HL-60 (cell line): ENCODE results near the gene SCO1.

Experiments used
- DNase-seq, 2 experiments: peaks; one replicate each; pipeline ENCODE4 v3.0.0-alpha.2; 2010 to 2020; ENCODE audit warnings: low read depth in 1 of 2, low spot score in 1 of 2
- H3K27ac ChIP-seq: fragments of 250-450 bp; sonication (Bioruptor Pico); replicated peaks from 2 replicates; pipeline ENCODE4 v1.5.1; 2020; ENCODE audit warnings: mild to moderate bottlenecking, moderate library complexity
- H3K27me3 ChIP-seq: fragments of 250-450 bp; sonication (Bioruptor Pico); 2 replicates; pipeline ENCODE4 v1.5.1; 2021; ENCODE audit warnings: mild to moderate bottlenecking, moderate library complexity; ENCODE audit not compliant: insufficient read depth, poor library complexity, severe bottlenecking
- H3K4me3 ChIP-seq: replicated peaks from 2 replicates; pipeline ENCODE4 v1.5.1; 2011; ENCODE audit warnings: mild to moderate bottlenecking, control low read depth, low read length; ENCODE audit not compliant: insufficient read depth
- GABPA ChIP-seq: IDR thresholded peaks from 2 replicates; pipeline ENCODE4 v1.6.1; 2012; ENCODE audit warnings: low read depth
- POLR2AphosphoS5 ChIP-seq: IDR thresholded peaks from 2 replicates; pipeline ENCODE4 v1.6.1; 2012; ENCODE audit warnings: low read depth
- SPI1 ChIP-seq: IDR thresholded peaks from 2 replicates; pipeline ENCODE4 v1.6.1; 2012; ENCODE audit warnings: low read depth, mild to moderate bottlenecking, borderline replicate concordance
- TF ChIP-seq, protein P1 (sequence below): IDR thresholded peaks from 2 replicates; pipeline ENCODE4 v1.6.1; 2012; ENCODE audit warnings: low read depth; ENCODE audit not compliant: insufficient replicate concordance
- TF ChIP-seq, protein P2 (sequence below): IDR thresholded peaks from one replicate; pipeline ENCODE4 v1.5.1; 2011; ENCODE audit warnings: low read length, control low read depth, inconsistent platforms; ENCODE audit not compliant: insufficient read depth

The SCO1 gene

DNA sequence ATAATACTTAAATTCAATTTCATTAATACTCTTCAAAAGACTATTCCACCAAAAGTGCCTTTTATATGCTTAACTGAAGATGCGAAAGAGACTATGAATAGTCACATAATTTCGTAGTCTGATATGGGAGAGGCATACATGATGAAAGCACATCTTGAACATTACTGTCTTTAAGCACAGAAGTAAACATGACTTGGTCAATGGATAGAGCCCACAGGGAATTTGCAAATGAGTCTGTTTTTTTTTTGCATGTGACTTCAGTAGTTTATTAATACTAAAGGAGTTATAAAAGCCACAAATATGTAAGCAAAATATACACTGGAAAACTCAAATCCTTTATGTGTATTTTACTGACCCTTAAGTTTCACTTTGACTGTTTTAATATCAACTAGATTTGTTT lies 16.0 kb upstream of the SCO1 start:
- DNase-seq = no peak
- Histone ChIP-seq H3K27ac (no peak overlapping the region), H3K4me3 (no peak overlapping the region), H3K27me3 (no peaks in the 10 kb centered on the region)
- TF ChIP-seq, protein P1, sequence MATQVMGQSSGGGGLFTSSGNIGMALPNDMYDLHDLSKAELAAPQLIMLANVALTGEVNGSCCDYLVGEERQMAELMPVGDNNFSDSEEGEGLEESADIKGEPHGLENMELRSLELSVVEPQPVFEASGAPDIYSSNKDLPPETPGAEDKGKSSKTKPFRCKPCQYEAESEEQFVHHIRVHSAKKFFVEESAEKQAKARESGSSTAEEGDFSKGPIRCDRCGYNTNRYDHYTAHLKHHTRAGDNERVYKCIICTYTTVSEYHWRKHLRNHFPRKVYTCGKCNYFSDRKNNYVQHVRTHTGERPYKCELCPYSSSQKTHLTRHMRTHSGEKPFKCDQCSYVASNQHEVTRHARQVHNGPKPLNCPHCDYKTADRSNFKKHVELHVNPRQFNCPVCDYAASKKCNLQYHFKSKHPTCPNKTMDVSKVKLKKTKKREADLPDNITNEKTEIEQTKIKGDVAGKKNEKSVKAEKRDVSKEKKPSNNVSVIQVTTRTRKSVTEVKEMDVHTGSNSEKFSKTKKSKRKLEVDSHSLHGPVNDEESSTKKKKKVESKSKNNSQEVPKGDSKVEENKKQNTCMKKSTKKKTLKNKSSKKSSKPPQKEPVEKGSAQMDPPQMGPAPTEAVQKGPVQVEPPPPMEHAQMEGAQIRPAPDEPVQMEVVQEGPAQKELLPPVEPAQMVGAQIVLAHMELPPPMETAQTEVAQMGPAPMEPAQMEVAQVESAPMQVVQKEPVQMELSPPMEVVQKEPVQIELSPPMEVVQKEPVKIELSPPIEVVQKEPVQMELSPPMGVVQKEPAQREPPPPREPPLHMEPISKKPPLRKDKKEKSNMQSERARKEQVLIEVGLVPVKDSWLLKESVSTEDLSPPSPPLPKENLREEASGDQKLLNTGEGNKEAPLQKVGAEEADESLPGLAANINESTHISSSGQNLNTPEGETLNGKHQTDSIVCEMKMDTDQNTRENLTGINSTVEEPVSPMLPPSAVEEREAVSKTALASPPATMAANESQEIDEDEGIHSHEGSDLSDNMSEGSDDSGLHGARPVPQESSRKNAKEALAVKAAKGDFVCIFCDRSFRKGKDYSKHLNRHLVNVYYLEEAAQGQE = no peak
- TF ChIP-seq SPI1 (no peak), GABPA (no peak), POLR2AphosphoS5 (no peak)
- TF ChIP-seq, protein P2, sequence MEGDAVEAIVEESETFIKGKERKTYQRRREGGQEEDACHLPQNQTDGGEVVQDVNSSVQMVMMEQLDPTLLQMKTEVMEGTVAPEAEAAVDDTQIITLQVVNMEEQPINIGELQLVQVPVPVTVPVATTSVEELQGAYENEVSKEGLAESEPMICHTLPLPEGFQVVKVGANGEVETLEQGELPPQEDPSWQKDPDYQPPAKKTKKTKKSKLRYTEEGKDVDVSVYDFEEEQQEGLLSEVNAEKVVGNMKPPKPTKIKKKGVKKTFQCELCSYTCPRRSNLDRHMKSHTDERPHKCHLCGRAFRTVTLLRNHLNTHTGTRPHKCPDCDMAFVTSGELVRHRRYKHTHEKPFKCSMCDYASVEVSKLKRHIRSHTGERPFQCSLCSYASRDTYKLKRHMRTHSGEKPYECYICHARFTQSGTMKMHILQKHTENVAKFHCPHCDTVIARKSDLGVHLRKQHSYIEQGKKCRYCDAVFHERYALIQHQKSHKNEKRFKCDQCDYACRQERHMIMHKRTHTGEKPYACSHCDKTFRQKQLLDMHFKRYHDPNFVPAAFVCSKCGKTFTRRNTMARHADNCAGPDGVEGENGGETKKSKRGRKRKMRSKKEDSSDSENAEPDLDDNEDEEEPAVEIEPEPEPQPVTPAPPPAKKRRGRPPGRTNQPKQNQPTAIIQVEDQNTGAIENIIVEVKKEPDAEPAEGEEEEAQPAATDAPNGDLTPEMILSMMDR = no peak

DNA sequence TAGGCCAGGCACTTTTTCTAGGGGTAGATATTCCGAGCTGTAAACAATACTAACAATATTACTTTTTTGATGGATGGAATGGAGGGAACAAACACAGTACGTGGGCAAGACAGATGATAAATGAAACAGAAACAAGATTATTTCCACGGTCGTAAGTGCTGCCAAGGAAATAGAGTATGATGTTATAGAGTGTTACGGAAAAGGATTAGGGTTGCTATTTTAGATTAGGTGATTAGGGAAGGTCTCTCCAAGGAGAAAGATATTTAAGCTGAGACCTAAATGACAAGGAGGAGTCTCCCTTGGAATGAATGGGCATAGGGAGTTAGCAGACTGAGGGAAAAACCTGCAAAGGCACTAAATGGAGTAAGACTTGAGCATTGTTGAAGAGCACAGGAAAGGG lies 8.4 kb upstream of the SCO1 start:
- no peak for TF ChIP-seq SPI1
- TF ChIP-seq POLR2AphosphoS5 = no peak
- H3K4me3 ChIP-seq = no peak overlapping the region
- H3K27me3 ChIP-seq = no peaks in the 10 kb centered on the region
- no peak overlapping the region for H3K27ac ChIP-seq
- no peak for DNase-seq

DNA sequence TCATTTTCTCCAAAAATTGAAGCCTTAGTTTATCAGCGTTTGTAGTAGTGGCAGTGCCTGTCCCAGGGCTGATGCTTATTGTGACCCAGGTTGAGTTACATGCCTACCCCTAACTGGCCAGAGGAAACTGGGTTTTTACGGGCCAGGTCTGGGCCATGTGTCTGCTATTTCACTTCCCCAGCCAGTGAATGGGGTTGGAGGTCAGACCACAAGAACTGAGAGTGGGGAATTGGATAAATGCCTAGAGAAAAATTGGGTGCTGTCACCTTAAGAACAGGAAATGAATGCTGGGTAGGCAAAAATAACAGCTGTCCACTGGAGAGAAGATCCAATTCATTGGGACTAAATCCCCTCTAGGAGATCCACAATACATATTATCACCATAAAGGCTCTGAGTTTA lies 5.2 kb upstream of the SCO1 start:
- no peak for TF ChIP-seq SPI1
- TF ChIP-seq, protein P1 = no peak
- TF ChIP-seq GABPA = no peak
- TF ChIP-seq, protein P2 = no peak
- TF ChIP-seq POLR2AphosphoS5 = no peak
- Histone ChIP-seq H3K27me3 (no peaks in the 10 kb centered on the region), H3K4me3 (no peak overlapping the region), H3K27ac (no peak overlapping the region)
- peak in 1 of 2 experiments; percentile 3 for DNase-seq

DNA sequence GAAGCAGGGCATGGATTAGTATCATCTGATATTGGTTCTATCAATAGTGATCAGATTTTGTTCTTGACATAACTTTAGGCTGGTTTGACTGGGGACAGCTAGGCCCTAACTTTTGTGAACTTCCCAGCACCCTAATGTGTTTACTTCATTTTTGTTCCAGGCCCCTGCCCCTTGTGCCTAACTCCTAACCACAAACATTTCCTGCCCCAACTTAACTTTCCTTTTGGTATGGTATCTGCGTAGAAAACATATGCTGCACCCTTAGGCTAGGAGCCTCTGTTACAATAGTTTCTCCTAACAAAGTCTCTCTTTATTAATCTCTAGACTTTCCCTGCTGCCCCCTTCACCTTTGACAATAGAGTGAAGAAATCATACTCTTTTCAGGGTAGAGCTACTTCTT lies 2.5 kb upstream of the SCO1 start:
- TF ChIP-seq POLR2AphosphoS5 (no peak), GABPA (no peak), SPI1 (no peak)
- TF ChIP-seq, protein P2 = no peak
- TF ChIP-seq, protein P1 = no peak
- peak in 1 of 2 experiments; percentile 1 for DNase-seq
- H3K27ac ChIP-seq = peak overlapping the region; percentile 32; the same call in 1 of the 2 replicates
- no peak overlapping the region for H3K4me3 ChIP-seq
- no peaks in the 10 kb centered on the region for H3K27me3 ChIP-seq
